OCI-LY1 (cell line): ENCODE measurements around the gene SPACDR.

Experiments used
- CTCF ChIP-seq: fragments of 200-600 bp; sonication (generic), shearing (Covaris generic); IDR thresholded peaks from 2 replicates; pipeline ENCODE4 v1.5.1; 2017; ENCODE audit warnings: mild to moderate bottlenecking, antibody characterized with exemption, low read length, moderate library complexity, mixed read lengths
- EZH2 ChIP-seq: fragments of 200-600 bp; sonication (generic), shearing (Covaris generic); IDR thresholded peaks from 2 replicates; pipeline ENCODE4 v1.8.0; 2017; ENCODE audit warnings: borderline replicate concordance, mixed run types, mild to moderate bottlenecking, antibody characterized with exemption, low read length, moderate library complexity, mixed read lengths

- TF ChIP-seq EZH2: no peak
- no peak for TF ChIP-seq CTCF
These were observed 28.4 kb downstream of the SPACDR start for GRCh38 chr7:100435401-100436304.
